Prostate gland (tissue), 2 donors: Measurements from ENCODE around the gene BICD1.

Experiments used
- POLR2A ChIP-seq: fragments of 450-650 bp; IDR thresholded peaks from one replicate; pipeline ENCODE4 v1.6.1; 2016; ENCODE audit warnings: antibody characterized with exemption, mild to moderate bottlenecking
- TF ChIP-seq, protein P1 (sequence below), 4 experiments: fragments of 200-600 bp in 2 of 4; fragments of 450-650 bp in 2 of 4; sonication (generic) in 2 of 4; IDR thresholded peaks; 1 replicate in 3 of 4; 2 replicates in 1 of 4; pipeline ENCODE4 v1.5.1; 2016 to 2019; ENCODE audit warnings: antibody characterized with exemption in 4 of 4, mild to moderate bottlenecking in 2 of 4, moderate library complexity in 2 of 4

DNA sequence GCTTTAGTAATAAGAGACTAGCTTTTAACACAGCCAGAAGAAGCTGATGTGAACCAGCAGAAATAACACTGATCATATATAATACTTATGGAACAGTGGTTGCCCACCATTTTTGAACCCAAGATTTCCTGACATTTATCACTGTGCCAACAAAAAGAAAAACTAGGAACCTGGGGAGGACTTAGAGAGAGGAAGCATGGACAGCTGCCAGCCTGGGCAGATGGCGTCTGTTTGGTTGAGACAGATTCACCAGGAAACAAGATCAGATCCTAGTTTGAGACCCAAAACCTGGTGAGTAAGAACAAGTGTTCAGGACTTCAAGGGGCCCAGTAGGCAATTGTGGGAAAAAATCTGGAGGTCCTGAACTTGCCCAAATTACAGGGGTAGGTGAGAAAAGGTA lies 95.3 kb downstream of the BICD1 start:
- no peak for TF ChIP-seq POLR2A
- TF ChIP-seq, protein P1, sequence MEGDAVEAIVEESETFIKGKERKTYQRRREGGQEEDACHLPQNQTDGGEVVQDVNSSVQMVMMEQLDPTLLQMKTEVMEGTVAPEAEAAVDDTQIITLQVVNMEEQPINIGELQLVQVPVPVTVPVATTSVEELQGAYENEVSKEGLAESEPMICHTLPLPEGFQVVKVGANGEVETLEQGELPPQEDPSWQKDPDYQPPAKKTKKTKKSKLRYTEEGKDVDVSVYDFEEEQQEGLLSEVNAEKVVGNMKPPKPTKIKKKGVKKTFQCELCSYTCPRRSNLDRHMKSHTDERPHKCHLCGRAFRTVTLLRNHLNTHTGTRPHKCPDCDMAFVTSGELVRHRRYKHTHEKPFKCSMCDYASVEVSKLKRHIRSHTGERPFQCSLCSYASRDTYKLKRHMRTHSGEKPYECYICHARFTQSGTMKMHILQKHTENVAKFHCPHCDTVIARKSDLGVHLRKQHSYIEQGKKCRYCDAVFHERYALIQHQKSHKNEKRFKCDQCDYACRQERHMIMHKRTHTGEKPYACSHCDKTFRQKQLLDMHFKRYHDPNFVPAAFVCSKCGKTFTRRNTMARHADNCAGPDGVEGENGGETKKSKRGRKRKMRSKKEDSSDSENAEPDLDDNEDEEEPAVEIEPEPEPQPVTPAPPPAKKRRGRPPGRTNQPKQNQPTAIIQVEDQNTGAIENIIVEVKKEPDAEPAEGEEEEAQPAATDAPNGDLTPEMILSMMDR (IDR thresholded peaks at IDR 0.05) = no peak
